A673 (cell line): ENCODE data around the gene MRPL51. TPM values are rescaled to one million over a fixed set of nuclear protein-coding genes. Genes with fewer than 3 reads are reported as not detected.

Experiments
- BruUV-seq: library from RNA; stranded (reverse); fragments of 400-500 nt; replicated peaks from 2 replicates; lab custom pipeline; 2021; lab: Mats Ljungman, UMichigan
- CTCF ChIA-PET: fragments of 300-600 bp; sonication (Branson Sonifier 250); formaldehyde crosslinking; loops from one replicate; lab custom pipeline; 2022; ENCODE audit warnings: antibody characterized with exemption; lab: Charles Lee
- POLR2A ChIA-PET: fragments of 300-600 bp; sonication (Branson Sonifier 250); formaldehyde crosslinking; loops from one replicate; lab custom pipeline; 2022; ENCODE audit warnings: antibody characterized with exemption; ENCODE audit not compliant: low non-redundant PET; lab: Charles Lee
- DNase-seq: peaks from one replicate; pipeline ENCODE4 v3.0.0-alpha.2; 2015; ENCODE audit warnings: low spot score
- H3K27ac ChIP-seq: fragments of 200-600 bp; sonication (generic); 2 replicates; pipeline ENCODE4 v1.5.1; 2016; ENCODE audit warnings: mixed run types, low read depth, mild to moderate bottlenecking, mixed read lengths, antibody characterized with exemption, low read length; ENCODE audit not compliant: poor library complexity, severe bottlenecking
- H3K27me3 ChIP-seq: fragments of 200-600 bp; sonication (generic); replicated peaks from 2 replicates; pipeline ENCODE4 v1.6.1; 2017; ENCODE audit warnings: mixed run types, low read depth, mild to moderate bottlenecking, mixed read lengths, antibody characterized with exemption, low read length; ENCODE audit not compliant: insufficient read depth, poor library complexity
- H3K36me3 ChIP-seq: fragments of 200-600 bp; sonication (generic); 2 replicates; pipeline ENCODE4 v1.6.1; 2016; ENCODE audit warnings: mixed run types, mild to moderate bottlenecking, mixed read lengths, antibody characterized with exemption, low read length; ENCODE audit not compliant: insufficient read depth, poor library complexity, severe bottlenecking
- H3K4me1 ChIP-seq: fragments of 200-600 bp; sonication (generic); 2 replicates; pipeline ENCODE4 v1.6.1; 2017; ENCODE audit warnings: mixed run types, mild to moderate bottlenecking, mixed read lengths, antibody characterized with exemption, low read length; ENCODE audit not compliant: insufficient read depth, poor library complexity, severe bottlenecking
- H3K4me3 ChIP-seq: fragments of 200-600 bp; sonication (generic); 2 replicates; pipeline ENCODE4 v1.5.1; 2016; ENCODE audit warnings: low read depth, mixed run types, mild to moderate bottlenecking, mixed read lengths, low read length; ENCODE audit not compliant: poor library complexity, severe bottlenecking
- H3K9me3 ChIP-seq: fragments of 200-600 bp; sonication (generic); 2 replicates; pipeline ENCODE4 v1.6.1; 2016; ENCODE audit warnings: mixed run types, low read depth, mild to moderate bottlenecking, mixed read lengths, antibody characterized with exemption, low read length; ENCODE audit not compliant: poor library complexity, severe bottlenecking
- EZH2 ChIP-seq: fragments of 200-600 bp; sonication (generic); IDR thresholded peaks from 2 replicates; pipeline ENCODE4 v1.6.1; 2017; ENCODE audit warnings: borderline replicate concordance, low read depth, mild to moderate bottlenecking, mixed read lengths, antibody characterized with exemption, low read length; ENCODE audit not compliant: poor library complexity, severe bottlenecking
- intact Hi-C: fragments of 100-400 bp; cut with micrococcal nuclease; formaldehyde crosslinking; loops from one replicate; pipeline ENCODE4 v1.10.0; 2022; ENCODE audit not compliant: unreplicated experiment
- total RNA-seq: library from RNA; stranded (reverse); gene quantifications from 2 replicates; pipeline ENCODE4 v1.2.3, GENCODE V29; 2021
- TF ChIP-seq, protein P1 (sequence below): fragments of 300-800, 200-600 bp; sonication (generic); conservative IDR thresholded peaks from 2 replicates; pipeline ENCODE4 v1.5.1; 2017; ENCODE audit warnings: low read depth, mild to moderate bottlenecking, antibody characterized with exemption, low read length, moderate library complexity, mixed read lengths

MRPL51 gene
- total RNA-seq, 1 experiment from 2014 or later: 401 TPM

DNA sequence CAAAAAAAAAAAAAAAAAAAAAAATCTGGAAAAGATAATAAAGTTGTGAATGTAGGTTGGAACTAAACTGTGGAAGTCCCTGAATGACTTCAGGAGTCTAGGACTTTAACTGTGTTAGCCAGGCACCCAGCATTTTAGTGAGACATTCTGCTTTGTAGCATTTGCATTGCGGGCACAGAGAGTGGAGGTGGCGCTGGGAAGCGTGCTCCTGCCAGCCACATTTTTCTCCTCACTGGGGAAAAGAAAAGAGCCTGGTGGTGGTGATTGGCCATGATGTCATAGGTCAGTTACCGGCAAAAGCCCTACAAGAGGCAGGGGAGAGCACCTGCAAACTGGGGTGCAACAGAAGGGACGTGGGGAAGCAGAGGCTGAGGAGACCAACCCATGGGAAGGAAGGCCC lies 31.6 kb upstream of the MRPL51 start:
- H3K36me3 ChIP-seq: peaks cover 100% of the 10 kb centered on the region
- no peaks in the 10 kb centered on the region for H3K4me1 ChIP-seq
- CTCF ChIA-PET: no interaction called here
- intact Hi-C loops: no loop called here
- POLR2A ChIA-PET: no interaction called here
- H3K27ac ChIP-seq: no peak overlapping the region
- no peaks in the 10 kb centered on the region for H3K27me3 ChIP-seq
- no peak for TF ChIP-seq EZH2
- TF ChIP-seq, protein P1, sequence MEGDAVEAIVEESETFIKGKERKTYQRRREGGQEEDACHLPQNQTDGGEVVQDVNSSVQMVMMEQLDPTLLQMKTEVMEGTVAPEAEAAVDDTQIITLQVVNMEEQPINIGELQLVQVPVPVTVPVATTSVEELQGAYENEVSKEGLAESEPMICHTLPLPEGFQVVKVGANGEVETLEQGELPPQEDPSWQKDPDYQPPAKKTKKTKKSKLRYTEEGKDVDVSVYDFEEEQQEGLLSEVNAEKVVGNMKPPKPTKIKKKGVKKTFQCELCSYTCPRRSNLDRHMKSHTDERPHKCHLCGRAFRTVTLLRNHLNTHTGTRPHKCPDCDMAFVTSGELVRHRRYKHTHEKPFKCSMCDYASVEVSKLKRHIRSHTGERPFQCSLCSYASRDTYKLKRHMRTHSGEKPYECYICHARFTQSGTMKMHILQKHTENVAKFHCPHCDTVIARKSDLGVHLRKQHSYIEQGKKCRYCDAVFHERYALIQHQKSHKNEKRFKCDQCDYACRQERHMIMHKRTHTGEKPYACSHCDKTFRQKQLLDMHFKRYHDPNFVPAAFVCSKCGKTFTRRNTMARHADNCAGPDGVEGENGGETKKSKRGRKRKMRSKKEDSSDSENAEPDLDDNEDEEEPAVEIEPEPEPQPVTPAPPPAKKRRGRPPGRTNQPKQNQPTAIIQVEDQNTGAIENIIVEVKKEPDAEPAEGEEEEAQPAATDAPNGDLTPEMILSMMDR: no peak
- no peaks in the 10 kb centered on the region for H3K9me3 ChIP-seq
- no peak for DNase-seq
- H3K4me3 ChIP-seq: no peak overlapping the region
- no TSS peak for BruUV-seq

DNA sequence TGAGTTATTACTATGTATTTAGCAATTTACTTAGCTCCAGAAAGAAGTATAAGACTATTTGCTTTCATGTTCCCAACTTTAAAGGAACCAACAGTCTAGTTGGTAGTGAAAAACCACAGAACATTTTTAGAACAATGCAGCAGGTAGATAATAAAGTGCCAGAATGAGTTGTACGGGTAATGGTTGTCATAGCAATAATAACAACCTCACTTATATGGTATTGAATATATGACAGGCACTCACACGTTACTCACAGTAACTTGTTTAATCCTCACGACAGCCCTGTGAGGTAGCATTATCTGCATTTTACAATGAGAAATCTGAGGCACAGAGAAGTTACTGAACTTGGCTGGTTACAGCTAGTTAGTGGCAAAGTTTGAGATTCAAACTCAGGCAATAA lies 30.6 kb upstream of the MRPL51 start:
- no TSS peak for BruUV-seq
- ChIA-PET CTCF (no interaction called here), POLR2A (no interaction called here)

DNA sequence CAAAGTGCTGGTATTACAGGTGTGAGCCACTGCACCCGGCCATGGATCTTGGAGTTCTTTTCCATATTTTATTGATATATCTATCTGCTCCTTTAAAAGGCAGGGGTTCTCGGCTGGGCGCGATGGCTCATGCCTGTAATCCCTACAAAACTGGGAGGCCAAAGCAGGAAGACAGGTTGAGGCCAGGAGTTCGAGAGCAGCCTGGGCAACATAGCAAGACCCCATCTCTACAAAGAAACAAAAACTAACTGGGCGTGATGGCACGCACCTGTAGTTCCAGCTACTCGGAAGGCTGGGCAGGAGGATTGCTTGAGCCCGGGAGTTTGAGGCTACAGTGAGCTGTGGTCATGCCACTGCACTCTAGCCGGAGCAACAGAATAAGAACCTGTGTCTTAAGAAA lies 29.1 kb upstream of the MRPL51 start:
- DNase-seq: no peak
- no peak overlapping the region for H3K4me3 ChIP-seq
- H3K9me3 ChIP-seq: no peaks in the 10 kb centered on the region
- no peak overlapping the region for H3K27ac ChIP-seq
- no peaks in the 10 kb centered on the region for H3K27me3 ChIP-seq
- H3K4me1 ChIP-seq: no peaks in the 10 kb centered on the region
- peaks cover 98% of the 10 kb centered on the region for H3K36me3 ChIP-seq
- ChIA-PET POLR2A (no interaction called here), CTCF (no interaction called here)
- TF ChIP-seq EZH2: no peak
- TF ChIP-seq, protein P1: no peak
- no TSS peak for BruUV-seq
- intact Hi-C loops: no loop called here

More for the DNA sequence above, 30.6 kb upstream of the MRPL51 start:
- Histone ChIP-seq H3K36me3 (peaks cover 98% of the 10 kb centered on the region), H3K4me3 (no peak overlapping the region), H3K9me3 (no peaks in the 10 kb centered on the region), H3K27me3 (no peaks in the 10 kb centered on the region), H3K27ac (no peak overlapping the region), H3K4me1 (no peaks in the 10 kb centered on the region)
- no peak for TF ChIP-seq EZH2
- TF ChIP-seq, protein P1: no peak
- intact Hi-C loops: no loop called here
- no peak for DNase-seq
